Measurements from ENCODE around the gene PSMD4. TPM values are rescaled to one million over a fixed set of nuclear protein-coding genes. Genes with fewer than 3 reads are reported as not detected.

The PSMD4 gene
- total RNA-seq, 3 donors from 2014 or later: 336 to 368 (median 350) TPM

GRCh38 chr1:151309811-151310323, 55.3 kb downstream of the PSMD4 start:
- no peak for ATAC-seq
- H3K27me3 Mint-ChIP-seq (ENCODE audit: low read depth): no peaks in the 10 kb centered on the region
- no peaks in the 10 kb centered on the region for H3K9me3 Mint-ChIP-seq
- DNase-seq: no peak
- no peak overlapping the region for H3K4me3 Mint-ChIP-seq
- H3K36me3 Mint-ChIP-seq (ENCODE audit: insufficient read depth): peaks cover 48% of the 10 kb centered on the region
- H3K4me1 Mint-ChIP-seq (ENCODE audit: low read depth): peaks cover 39% of the 10 kb centered on the region

- no peaks in the 10 kb centered on the region for H3K9me3 Mint-ChIP-seq
- DNase-seq (no peak), ATAC-seq (no peak)
- H3K4me1 Mint-ChIP-seq (ENCODE audit: low read depth): peaks cover 43% of the 10 kb centered on the region
- H3K27me3 Mint-ChIP-seq (ENCODE audit: low read depth): no peaks in the 10 kb centered on the region
- peaks cover 46% of the 10 kb centered on the region for H3K36me3 Mint-ChIP-seq (ENCODE audit: insufficient read depth)
- no peak overlapping the region for H3K4me3 Mint-ChIP-seq
Measured at GRCh38 chr1:151311011-151311410, 56.5 kb downstream of the PSMD4 start.

DNA sequence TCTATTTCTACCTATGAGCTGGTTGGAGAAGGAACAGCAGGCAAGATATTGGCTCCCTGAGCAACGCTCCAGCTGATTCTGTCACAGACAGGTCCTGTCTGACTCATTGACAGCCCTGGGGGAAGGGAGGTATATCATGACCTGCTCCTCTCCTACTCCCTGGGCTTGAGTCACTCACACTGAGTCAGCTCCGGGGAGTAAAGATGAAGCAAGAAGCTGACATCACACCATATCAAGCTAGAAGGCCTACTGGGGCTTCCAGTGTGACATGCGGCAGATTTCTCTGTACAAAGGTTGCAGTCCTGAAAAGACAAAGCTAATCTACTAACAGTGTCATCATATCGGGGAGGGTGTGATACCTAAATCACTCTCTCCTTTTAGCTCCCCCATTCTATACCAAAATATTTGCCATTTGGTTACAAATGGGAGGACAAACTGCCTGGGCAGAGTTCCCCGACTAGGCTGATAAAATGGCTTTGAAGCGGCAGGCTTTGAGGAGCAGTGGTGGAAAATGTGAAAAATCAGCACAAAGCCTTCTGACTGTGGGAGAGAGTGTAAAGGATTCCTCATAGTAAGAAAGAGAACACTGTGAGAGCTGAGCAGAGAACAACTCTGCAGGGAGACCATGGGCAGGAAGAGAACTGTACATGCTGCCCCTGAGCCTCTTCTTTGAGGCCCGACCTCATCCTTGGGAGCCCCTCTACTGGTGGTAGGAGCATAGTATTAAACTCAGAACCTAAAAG, 57.2 kb downstream of the PSMD4 start:
- Mint-ChIP-seq H3K4me1 (ENCODE audit: low read depth) (peaks cover 43% of the 10 kb centered on the region), H3K9me3 (no peaks in the 10 kb centered on the region), H3K36me3 (ENCODE audit: insufficient read depth) (peaks cover 46% of the 10 kb centered on the region), H3K27me3 (ENCODE audit: low read depth) (no peaks in the 10 kb centered on the region), H3K4me3 (peak overlapping the region; percentile 60)
- peak; percentile 78 for DNase-seq
- peak; percentile 99 to 100 for ATAC-seq

DNA sequence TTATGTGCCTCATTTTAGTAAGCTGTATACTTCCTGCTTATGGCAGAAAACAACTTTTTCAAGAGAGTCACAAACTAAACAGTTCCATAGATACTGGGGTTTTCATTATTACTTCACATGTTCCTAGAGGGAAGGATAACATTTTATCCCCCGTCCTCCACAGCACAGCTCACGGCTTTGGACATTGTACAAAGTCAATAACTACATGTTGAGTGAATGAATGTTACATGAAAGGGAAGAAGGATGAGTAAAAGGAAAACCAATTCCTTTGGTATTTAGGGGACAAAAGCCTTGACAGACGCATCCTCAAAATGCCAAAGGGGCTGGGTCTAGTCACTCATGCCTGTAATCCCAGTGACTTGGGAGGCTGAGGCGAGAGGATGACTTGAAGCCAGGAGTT, 57.9 kb downstream of the PSMD4 start:
- Mint-ChIP-seq H3K36me3 (ENCODE audit: insufficient read depth) (peaks cover 41% of the 10 kb centered on the region), H3K4me1 (ENCODE audit: low read depth) (peaks cover 43% of the 10 kb centered on the region), H3K4me3 (peak overlapping the region; percentile 60), H3K9me3 (no peaks in the 10 kb centered on the region), H3K27me3 (ENCODE audit: low read depth) (no peaks in the 10 kb centered on the region)
- DNase-seq (no peak), ATAC-seq (no peak)

- H3K27me3 Mint-ChIP-seq (ENCODE audit: low read depth): no peaks in the 10 kb centered on the region
- H3K36me3 Mint-ChIP-seq (ENCODE audit: insufficient read depth): peaks cover 40% of the 10 kb centered on the region
- peaks cover 46% of the 10 kb centered on the region for H3K4me1 Mint-ChIP-seq (ENCODE audit: low read depth)
- DNase-seq (no peak), ATAC-seq (no peak)
- no peaks in the 10 kb centered on the region for H3K9me3 Mint-ChIP-seq
- no peak overlapping the region for H3K4me3 Mint-ChIP-seq
Measured at GRCh38 chr1:151312826-151313225, 58.3 kb downstream of the PSMD4 start.

DNA sequence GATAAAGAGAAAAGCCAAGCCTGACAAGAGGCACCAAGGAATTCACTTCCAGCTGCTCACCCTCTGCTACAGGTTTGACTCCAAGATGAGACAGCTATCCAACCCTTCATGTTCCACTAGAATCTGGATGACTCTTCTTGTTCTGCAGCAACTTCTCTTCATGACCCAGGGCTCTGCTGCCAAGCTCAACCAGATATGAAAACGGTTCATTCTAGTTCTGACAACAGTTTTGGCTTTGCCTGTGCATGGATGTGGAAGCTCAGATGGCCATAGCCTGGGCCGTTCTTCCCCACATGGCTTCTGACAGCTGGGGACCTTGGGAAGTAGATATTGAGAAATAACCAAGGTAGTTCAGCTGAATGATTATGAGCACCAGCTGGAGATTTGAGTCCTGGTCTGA, 59.0 kb downstream of the PSMD4 start:
- no peak overlapping the region for H3K4me3 Mint-ChIP-seq
- no peaks in the 10 kb centered on the region for H3K27me3 Mint-ChIP-seq (ENCODE audit: low read depth)
- ATAC-seq (no peak), DNase-seq (no peak)
- H3K36me3 Mint-ChIP-seq (ENCODE audit: insufficient read depth): peaks cover 34% of the 10 kb centered on the region
- no peaks in the 10 kb centered on the region for H3K9me3 Mint-ChIP-seq
- H3K4me1 Mint-ChIP-seq (ENCODE audit: low read depth): peaks cover 46% of the 10 kb centered on the region

DNA sequence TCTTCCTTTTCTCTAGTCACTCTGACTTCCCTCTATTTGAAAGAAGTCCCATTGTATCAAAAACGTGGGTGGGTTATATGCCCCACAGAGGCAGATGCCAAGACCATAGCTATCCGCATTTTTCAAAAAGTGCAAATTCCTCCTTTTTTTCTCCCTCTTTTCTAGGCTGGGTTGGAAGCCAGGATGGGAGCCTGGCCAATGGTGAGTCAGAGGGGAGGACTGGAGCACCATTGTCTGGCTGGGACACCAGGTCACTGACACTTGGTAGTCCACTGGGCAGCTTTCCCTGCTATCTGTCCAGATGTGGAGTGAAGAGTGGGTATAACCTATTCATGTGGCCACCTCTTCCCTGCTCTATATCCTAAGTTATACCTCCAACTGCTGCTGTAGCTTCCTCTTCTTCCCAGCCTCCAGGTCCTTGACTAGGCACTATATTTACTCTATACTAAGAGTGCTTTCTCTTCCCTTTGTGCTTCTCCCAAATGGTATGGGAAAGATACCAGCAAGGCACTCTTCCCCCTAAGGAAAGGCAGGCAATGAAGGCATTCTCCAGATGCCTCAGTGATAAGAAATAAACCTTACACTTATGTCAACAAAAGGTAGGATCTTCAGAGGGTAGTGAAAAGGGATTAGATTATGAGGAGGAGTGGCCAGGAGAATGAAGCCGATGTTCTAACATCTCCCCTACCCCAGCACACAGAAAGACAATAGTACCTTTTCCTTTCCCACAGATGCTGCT, 59.8 kb downstream of the PSMD4 start:
- no peaks in the 10 kb centered on the region for H3K9me3 Mint-ChIP-seq
- DNase-seq (no peak), ATAC-seq (no peak)
- no peak overlapping the region for H3K4me3 Mint-ChIP-seq
- H3K36me3 Mint-ChIP-seq (ENCODE audit: insufficient read depth): peaks cover 34% of the 10 kb centered on the region
- H3K4me1 Mint-ChIP-seq (ENCODE audit: low read depth): peaks cover 46% of the 10 kb centered on the region
- no peaks in the 10 kb centered on the region for H3K27me3 Mint-ChIP-seq (ENCODE audit: low read depth)

DNA sequence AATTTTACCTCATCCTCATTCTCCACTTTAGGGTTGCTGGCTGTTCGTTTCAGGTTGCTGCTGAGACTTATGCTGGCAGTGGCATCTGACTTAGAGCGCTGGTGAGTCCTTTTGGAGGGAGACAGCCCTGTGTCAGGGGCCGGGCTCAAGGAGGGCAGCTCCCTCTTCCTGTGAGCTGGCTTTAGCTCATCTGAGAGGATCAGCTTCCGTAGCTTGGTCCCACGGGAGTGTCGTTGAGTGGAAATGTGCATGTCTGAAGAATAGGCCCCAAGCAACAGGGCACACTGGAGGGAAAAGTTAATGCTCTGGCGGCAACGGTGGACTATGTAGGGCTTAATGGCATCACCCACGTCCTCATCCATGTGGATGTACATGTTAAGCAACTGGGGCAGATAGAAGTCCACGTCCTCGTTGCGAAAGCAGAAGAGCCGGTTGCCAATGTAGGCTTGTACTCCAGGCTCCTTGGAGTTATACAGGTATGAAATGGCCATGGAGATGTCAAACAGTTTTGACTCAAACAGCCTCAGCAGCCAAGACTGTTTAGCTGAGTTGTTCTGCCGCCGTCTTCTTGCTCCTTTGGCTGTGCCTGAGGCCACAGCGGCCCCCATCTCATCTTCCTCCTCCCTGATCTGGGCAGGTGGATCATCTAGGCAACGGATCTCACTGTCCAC, 61.2 kb downstream of the PSMD4 start:
- peaks cover 49% of the 10 kb centered on the region for H3K4me1 Mint-ChIP-seq (ENCODE audit: low read depth)
- no peak overlapping the region for H3K4me3 Mint-ChIP-seq
- H3K27me3 Mint-ChIP-seq (ENCODE audit: low read depth): no peaks in the 10 kb centered on the region
- DNase-seq (no peak), ATAC-seq (no peak)
- peaks cover 36% of the 10 kb centered on the region for H3K36me3 Mint-ChIP-seq (ENCODE audit: insufficient read depth)
- no peaks in the 10 kb centered on the region for H3K9me3 Mint-ChIP-seq

Other genes with a start within 250 kb of the PSMD4 start
- gene MINDY1, start 247.8 kb upstream of the PSMD4 start, total RNA-seq: 1 to 10 TPM; 5.0 to 7.0 (median 6.5) TPM
- 10 to 100 TPM; 11.0 to 13.7 (median 11.9) TPM for gene PRUNE1, start 246.3 kb upstream of the PSMD4 start, total RNA-seq
- under 1 TPM; 0.22 to 0.53 (median 0.28) TPM for gene BNIPL, start 218.1 kb upstream of the PSMD4 start, total RNA-seq
- 1 to 10 TPM in 2 of 3 donors, under 1 TPM in 1; 0.99 to 1.3 (median 1.1) TPM for gene C1orf56, start 207.0 kb upstream of the PSMD4 start, total RNA-seq
- 100 to 1,000 TPM; 126 to 148 (median 142) TPM for gene CDC42SE1, start 195.1 kb upstream of the PSMD4 start, total RNA-seq
- 1 to 10 TPM; 2.3 to 2.8 (median 2.6) TPM for gene MLLT11, start 194.3 kb upstream of the PSMD4 start, total RNA-seq
- 10 to 100 TPM; 22.0 to 25.7 (median 22.2) TPM for gene GABPB2, start 184.0 kb upstream of the PSMD4 start, total RNA-seq
- gene SEMA6C, start 108.1 kb upstream of the PSMD4 start, total RNA-seq: 1 to 10 TPM in 1 of 3 donors, under 1 TPM in 2; 0.78 to 1.3 (median 0.84) TPM
- 10 to 100 TPM; 15.8 to 18.3 (median 18.2) TPM for gene TNFAIP8L2, start 98.1 kb upstream of the PSMD4 start, total RNA-seq
- 1 to 10 TPM; 3.0 to 4.4 (median 3.5) TPM for gene LYSMD1, start 88.8 kb upstream of the PSMD4 start, total RNA-seq
- gene SCNM1, start 88.6 kb upstream of the PSMD4 start, total RNA-seq: 10 to 100 TPM; 92.8 to 95.0 (median 93.3) TPM
- gene TMOD4, start 78.8 kb upstream of the PSMD4 start, total RNA-seq: 1 to 10 TPM in 2 of 3 donors, under 1 TPM in 1; 0.52 to 2.9 (median 2.3) TPM
- 10 to 100 TPM; 72.5 to 81.9 (median 78.1) TPM for gene VPS72, start 64.5 kb upstream of the PSMD4 start, total RNA-seq
- 100 to 1,000 TPM in 2 of 3 donors, 10 to 100 TPM in 1; 98.5 to 110 (median 100) TPM for gene PIP5K1A, start 56.2 kb upstream of the PSMD4 start, total RNA-seq
- gene ZNF687, start 27.6 kb downstream of the PSMD4 start, total RNA-seq: 10 to 100 TPM; 25.3 to 27.5 (median 25.9) TPM
- gene PI4KB, start 72.7 kb downstream of the PSMD4 start, total RNA-seq: 10 to 100 TPM; 50.9 to 60.2 (median 57.8) TPM
- 10 to 100 TPM; 48.7 to 58.6 (median 50.9) TPM for gene RFX5, start 92.5 kb downstream of the PSMD4 start, total RNA-seq
- under 1 TPM; 0.43 to 0.82 (median 0.63) TPM for gene SELENBP1, start 118.0 kb downstream of the PSMD4 start, total RNA-seq
- gene PSMB4, start 144.8 kb downstream of the PSMD4 start, total RNA-seq: 100 to 1,000 TPM; 641 to 690 (median 678) TPM
- gene POGZ, start 204.8 kb downstream of the PSMD4 start, total RNA-seq: 10 to 100 TPM; 48.8 to 51.2 (median 49.5) TPM

Data from activated T-cell treated with anti-CD3 and anti-CD28 coated beads, Interleukin-2, amount 50 U/mL, for 4 hours (primary cell).